IMR-90 (cell line): Measurements from ENCODE around the gene ADCY1. TPM values are rescaled to one million over a fixed set of nuclear protein-coding genes. Genes with fewer than 3 reads are reported as not detected.

ENCODE experiments used
- ATAC-seq: fragments of 200-7000 bp; cut with Tn5 transposase; 2 replicates; pipeline ENCODE4 v1.9.1; 2020; ENCODE audit warnings: low read depth, mild to moderate bottlenecking, moderate library complexity
- BruUV-seq: library from RNA; stranded (reverse); fragments of 400-500 nt; replicated peaks from 2 replicates; lab custom pipeline; 2021; lab: Mats Ljungman, UMichigan
- CTCF ChIA-PET: fragments of 300-600 bp; formaldehyde crosslinking; extraction: SDS; loops from one replicate; lab custom pipeline; 2021; ENCODE audit warnings: antibody characterized with exemption; lab: Yijun Ruan, JAX
- POLR2A ChIA-PET: fragments of 300-600 bp; sonication (Branson Sonifier 250); formaldehyde crosslinking; loops from one replicate; lab custom pipeline; 2022; ENCODE audit warnings: antibody characterized with exemption; ENCODE audit not compliant: unreplicated experiment; lab: Charles Lee
- DNase-seq: peaks from one replicate; pipeline ENCODE4 v3.0.0; 2013
- H2AFZ ChIP-seq: replicated peaks from 2 replicates; pipeline ENCODE3; 2013; ENCODE audit warnings: low read length, mild to moderate bottlenecking; ENCODE audit not compliant: poor library complexity
- H2AK5ac ChIP-seq: 2 replicates; pipeline ENCODE4 v1.6.1; 2013; ENCODE audit warnings: low read depth, low read length, inconsistent platforms
- H2AK9ac ChIP-seq: replicated peaks from 2 replicates; pipeline ENCODE3; 2013; ENCODE audit warnings: mild to moderate bottlenecking, low read depth, low read length, moderate library complexity; ENCODE audit not compliant: poor library complexity
- H2BK120ac ChIP-seq: 2 replicates; pipeline ENCODE4 v1.6.1; 2013; ENCODE audit warnings: low read depth, low read length, inconsistent platforms
- H2BK15ac ChIP-seq: 3 replicates; pipeline ENCODE4 v1.6.1; 2013; ENCODE audit warnings: low read depth, low read length, inconsistent platforms
- H2BK20ac ChIP-seq: 2 replicates; pipeline ENCODE4 v1.6.1; 2013; ENCODE audit warnings: low read depth, mild to moderate bottlenecking, inconsistent platforms, low read length, moderate library complexity
- H2BK5ac ChIP-seq: 2 replicates; pipeline ENCODE4 v1.6.1; 2013; ENCODE audit warnings: mild to moderate bottlenecking, low read depth, low read length, inconsistent platforms; ENCODE audit not compliant: poor library complexity, severe bottlenecking
- H3K14ac ChIP-seq: replicated peaks from 2 replicates; pipeline ENCODE4 v1.6.1; 2013; ENCODE audit warnings: low read depth, low read length, inconsistent platforms
- H3K18ac ChIP-seq: 2 replicates; pipeline ENCODE4 v1.6.1; 2013; ENCODE audit warnings: low read depth, low read length, control low read depth
- H3K23ac ChIP-seq: 2 replicates; pipeline ENCODE4 v1.6.1; 2013; ENCODE audit warnings: low read depth, low read length, inconsistent platforms
- H3K27ac ChIP-seq: 2 replicates; pipeline ENCODE4 v1.5.1; 2013; ENCODE audit warnings: mild to moderate bottlenecking, control low read depth, low read length; ENCODE audit not compliant: insufficient read depth
- H3K27me3 ChIP-seq: 2 replicates; pipeline ENCODE4 v1.6.1; 2013; ENCODE audit warnings: low read length; ENCODE audit not compliant: control insufficient read depth, insufficient read depth
- H3K36me3 ChIP-seq: 2 replicates; pipeline ENCODE4 v1.6.1; 2013; ENCODE audit warnings: low read length, mixed read lengths; ENCODE audit not compliant: control insufficient read depth, insufficient read depth
- H3K4ac ChIP-seq: 2 replicates; pipeline ENCODE4 v1.6.1; 2013; ENCODE audit warnings: low read depth, low read length, inconsistent platforms
- H3K4me1 ChIP-seq: 2 replicates; pipeline ENCODE4 v1.6.1; 2013; ENCODE audit warnings: low read length, mixed read lengths; ENCODE audit not compliant: control insufficient read depth, insufficient read depth
- H3K4me2 ChIP-seq: 2 replicates; pipeline ENCODE4 v1.6.1; 2013; ENCODE audit warnings: low read depth, mild to moderate bottlenecking, control low read depth, low read length, moderate library complexity
- H3K4me3 ChIP-seq: 2 replicates; pipeline ENCODE4 v1.5.1; 2013; ENCODE audit warnings: low read depth, mild to moderate bottlenecking, control low read depth, low read length, moderate library complexity; ENCODE audit not compliant: insufficient read depth
- H3K56ac ChIP-seq: 2 replicates; pipeline ENCODE4 v1.6.1; 2013; ENCODE audit warnings: low read length, inconsistent platforms; ENCODE audit not compliant: insufficient read depth; ENCODE audit errors: extremely low read depth
- H3K79me1 ChIP-seq, 2 experiments: 2 replicates each; pipeline ENCODE4 v1.6.1; 2013; ENCODE audit warnings: low read length in 2 of 2, inconsistent platforms in 1 of 2, low read depth in 1 of 2
- H3K9ac ChIP-seq: 2 replicates; pipeline ENCODE4 v1.6.1; 2013; ENCODE audit warnings: low read depth, low read length, control low read depth
- H3K9me1 ChIP-seq: 2 replicates; pipeline ENCODE4 v1.6.1; 2013; ENCODE audit warnings: low read length, inconsistent platforms; ENCODE audit not compliant: insufficient read depth
- H3K9me3 ChIP-seq: 2 replicates; pipeline ENCODE4 v1.6.1; 2013; ENCODE audit warnings: low read length; ENCODE audit not compliant: control insufficient read depth, insufficient read depth
- H4K20me1 ChIP-seq: 2 replicates; pipeline ENCODE4 v1.6.1; 2013; ENCODE audit warnings: low read length, inconsistent platforms; ENCODE audit not compliant: insufficient read depth
- H4K5ac ChIP-seq: 2 replicates; pipeline ENCODE4 v1.6.1; 2013; ENCODE audit warnings: mild to moderate bottlenecking, low read depth, low read length, control low read depth
- H4K8ac ChIP-seq, 2 experiments: 2 replicates each; pipeline ENCODE4 v1.6.1; 2013; ENCODE audit warnings: low read depth in 2 of 2, low read length in 2 of 2, control low read depth in 1 of 2, inconsistent platforms in 1 of 2
- H4K91ac ChIP-seq: 2 replicates; pipeline ENCODE4 v1.6.1; 2013; ENCODE audit warnings: low read depth, low read length, inconsistent platforms; ENCODE audit not compliant: insufficient read depth
- FOS ChIP-seq: fragments of 150-350 bp; IDR thresholded peaks from 2 replicates; pipeline ENCODE4 v1.6.1; 2016; ENCODE audit warnings: low read depth, low read length
- POLR2A ChIP-seq: IDR thresholded peaks from 2 replicates; pipeline ENCODE4 v1.6.1; 2012; ENCODE audit warnings: mild to moderate bottlenecking, low read depth, low read length
- RAD21 ChIP-seq: IDR thresholded peaks from 2 replicates; pipeline ENCODE4 v1.6.1; 2012; ENCODE audit warnings: low read length, improper control_type of control experiment
- SMC3 ChIP-seq: fragments of 150-350 bp; IDR thresholded peaks from 2 replicates; pipeline ENCODE4 v1.6.1; 2016; ENCODE audit warnings: low read depth, mild to moderate bottlenecking, antibody characterized with exemption, low read length, moderate library complexity
- WGBS, 2 experiments: methylation state at CpG; one replicate each; pipeline versions ENCODE4 v1.1.5 to v1.1.7; 2013; ENCODE audit warnings: missing lambda C conversion rate in 2 of 2; ENCODE audit not compliant: insufficient read length in 1 of 2; ENCODE audit errors: extremely low coverage in 2 of 2; 5-methylcytosine and 5-hydroxymethylcytosine counted together
- dilution Hi-C: fragments of 300-500 bp; cut with HindIII; formaldehyde crosslinking; loops from one replicate; pipeline ENCODE4 v1.14.3; 2018; ENCODE audit warnings: low sequenced_read_pairs; ENCODE audit not compliant: unreplicated experiment
- in situ Hi-C: fragments of 300-500 bp; cut with MboI; formaldehyde crosslinking; loops from 3 replicates; pipeline ENCODE4 v1.14.3; 2019; ENCODE audit warnings: low sequenced_read_pairs, inconsistent platforms, mixed read lengths
- intact Hi-C: fragments of 100-400 bp; cut with micrococcal nuclease; formaldehyde crosslinking; loops from 2 replicates; pipeline ENCODE4 v1.10.0; 2022
- polyA plus RNA-seq, 3 experiments: library from polyadenylated mRNA; depleted of rRNA; stranded (reverse); fragments of >200 nt; gene quantifications; 2 replicates each; pipeline ENCODE4 v1.2.3, GENCODE V29; 2012; ENCODE audit warnings: low replicate concordance in 1 of 3
- total RNA-seq: library from RNA; depleted of rRNA; stranded (reverse); fragments of >200 nt; gene quantifications from 2 replicates; pipeline ENCODE4 v1.2.3, GENCODE V29; 2012
- TF ChIP-seq, protein P1 (sequence below): fragments of 150-350 bp; IDR thresholded peaks from 2 replicates; pipeline ENCODE4 v1.6.1; 2016; ENCODE audit warnings: low read depth, mild to moderate bottlenecking, low read length, moderate library complexity, borderline replicate concordance

The ADCY1 gene
- total and polyA plus RNA-seq, 2 of the 4 experiments (the other 2 are of a cell fraction) = 0.18 to 0.24 TPM

DNA sequence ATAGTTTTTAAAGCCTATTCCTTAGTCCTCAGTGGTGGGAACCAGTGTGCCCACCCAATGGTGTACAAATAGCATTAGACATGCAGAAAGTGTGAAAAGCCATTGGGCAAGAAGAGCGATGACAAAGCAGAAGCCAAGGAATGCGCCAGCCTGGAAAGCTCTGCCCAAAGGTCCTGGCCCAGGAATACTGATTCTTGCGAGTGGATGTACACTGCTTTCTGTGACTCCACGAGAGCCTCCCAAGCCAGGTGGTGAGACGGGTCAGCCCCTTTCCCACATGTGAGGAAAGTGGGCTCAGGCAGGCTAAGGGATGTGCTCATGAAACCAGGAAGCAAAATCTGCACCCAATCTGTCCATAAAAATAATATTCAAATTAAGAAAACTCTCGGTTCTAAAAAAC is 106.6 kb downstream of the ADCY1 start:
- H4K8ac ChIP-seq = no peak overlapping the region
- no peak overlapping the region for H2AK5ac ChIP-seq
- peaks cover 18% of the 10 kb centered on the region for H3K27me3 ChIP-seq
- no peak overlapping the region for H2BK5ac ChIP-seq
- H3K23ac ChIP-seq = no peak overlapping the region
- H3K9me1 ChIP-seq = no peaks in the 10 kb centered on the region
- no peak overlapping the region for H3K4ac ChIP-seq
- H3K4me3 ChIP-seq = no peak overlapping the region
- POLR2A ChIA-PET = no interaction called here
- dilution Hi-C loops (no loop called here), intact Hi-C loops (no loop called here), in situ Hi-C loops (no loop called here)
- no peak for ATAC-seq
- TF ChIP-seq RAD21 (no peak), FOS (no peak), SMC3 (no peak), POLR2A (no peak)
- TF ChIP-seq, protein P1, sequence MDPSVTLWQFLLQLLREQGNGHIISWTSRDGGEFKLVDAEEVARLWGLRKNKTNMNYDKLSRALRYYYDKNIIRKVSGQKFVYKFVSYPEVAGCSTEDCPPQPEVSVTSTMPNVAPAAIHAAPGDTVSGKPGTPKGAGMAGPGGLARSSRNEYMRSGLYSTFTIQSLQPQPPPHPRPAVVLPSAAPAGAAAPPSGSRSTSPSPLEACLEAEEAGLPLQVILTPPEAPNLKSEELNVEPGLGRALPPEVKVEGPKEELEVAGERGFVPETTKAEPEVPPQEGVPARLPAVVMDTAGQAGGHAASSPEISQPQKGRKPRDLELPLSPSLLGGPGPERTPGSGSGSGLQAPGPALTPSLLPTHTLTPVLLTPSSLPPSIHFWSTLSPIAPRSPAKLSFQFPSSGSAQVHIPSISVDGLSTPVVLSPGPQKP = no peak
- no peak overlapping the region for H2AK9ac ChIP-seq
- WGBS, 2 experiments = no CpG with 5 or more reads among the region's 6 CpGs
- no TSS peak for BruUV-seq
- no peak overlapping the region for H3K18ac ChIP-seq
- H3K4me1 ChIP-seq = no peaks in the 10 kb centered on the region
- H3K4me2 ChIP-seq = no peak overlapping the region
- H3K14ac ChIP-seq = no peak overlapping the region
- H3K27ac ChIP-seq = no peak overlapping the region
- no peaks in the 10 kb centered on the region for H3K9me3 ChIP-seq
- H3K56ac ChIP-seq = no peak overlapping the region
- no peak overlapping the region for H2BK15ac ChIP-seq
- no peak overlapping the region for H4K5ac ChIP-seq
- no peak overlapping the region for H2BK120ac ChIP-seq
- no peak overlapping the region for H4K91ac ChIP-seq
- H3K9ac ChIP-seq = no peak overlapping the region
- H2AFZ ChIP-seq = no peak overlapping the region
- H3K79me1 ChIP-seq = no peaks in the 10 kb centered on the region
- no peak overlapping the region for H2BK20ac ChIP-seq
- DNase-seq = no peak
- CTCF ChIA-PET = interaction anchor here (0.7 kb wide), 1 partner anchor 17 kb away, joined by 3 read pairs; no protein-coding TSS in a partner anchor
- H4K20me1 ChIP-seq = no peaks in the 10 kb centered on the region
- no peaks in the 10 kb centered on the region for H3K36me3 ChIP-seq
